ENCODE measurements around the gene EFNA5.

DNA sequence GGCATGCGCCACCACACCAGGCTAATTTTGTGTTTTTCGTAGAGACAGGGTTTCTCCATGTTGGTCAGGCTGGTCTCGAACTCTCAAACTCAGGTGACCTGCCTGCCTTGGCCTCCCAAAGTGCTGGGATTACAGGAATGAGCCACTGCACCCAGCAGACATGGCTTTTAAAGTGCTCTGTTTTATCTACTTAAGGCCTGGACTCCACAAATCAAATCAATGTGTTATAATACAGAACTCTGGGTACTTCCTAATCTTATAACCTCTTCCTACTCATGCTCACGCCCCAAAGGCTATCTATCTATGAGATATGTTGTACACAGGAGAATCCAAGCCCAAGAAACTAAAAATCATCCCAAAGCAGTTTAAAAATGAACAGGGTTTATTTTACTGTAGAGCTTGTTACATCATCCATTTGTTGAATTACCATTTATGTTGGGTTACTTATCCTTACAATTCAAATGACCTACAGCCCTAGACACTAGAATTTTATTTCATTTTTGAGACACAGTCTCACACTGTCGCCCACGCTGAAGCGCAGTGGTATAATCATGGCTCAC, 155.1 kb downstream of the EFNA5 start:
- TF ChIP-seq, protein P1, sequence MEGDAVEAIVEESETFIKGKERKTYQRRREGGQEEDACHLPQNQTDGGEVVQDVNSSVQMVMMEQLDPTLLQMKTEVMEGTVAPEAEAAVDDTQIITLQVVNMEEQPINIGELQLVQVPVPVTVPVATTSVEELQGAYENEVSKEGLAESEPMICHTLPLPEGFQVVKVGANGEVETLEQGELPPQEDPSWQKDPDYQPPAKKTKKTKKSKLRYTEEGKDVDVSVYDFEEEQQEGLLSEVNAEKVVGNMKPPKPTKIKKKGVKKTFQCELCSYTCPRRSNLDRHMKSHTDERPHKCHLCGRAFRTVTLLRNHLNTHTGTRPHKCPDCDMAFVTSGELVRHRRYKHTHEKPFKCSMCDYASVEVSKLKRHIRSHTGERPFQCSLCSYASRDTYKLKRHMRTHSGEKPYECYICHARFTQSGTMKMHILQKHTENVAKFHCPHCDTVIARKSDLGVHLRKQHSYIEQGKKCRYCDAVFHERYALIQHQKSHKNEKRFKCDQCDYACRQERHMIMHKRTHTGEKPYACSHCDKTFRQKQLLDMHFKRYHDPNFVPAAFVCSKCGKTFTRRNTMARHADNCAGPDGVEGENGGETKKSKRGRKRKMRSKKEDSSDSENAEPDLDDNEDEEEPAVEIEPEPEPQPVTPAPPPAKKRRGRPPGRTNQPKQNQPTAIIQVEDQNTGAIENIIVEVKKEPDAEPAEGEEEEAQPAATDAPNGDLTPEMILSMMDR (IDR thresholded peaks at IDR 0.05) = no peak
- TF ChIP-seq POLR2A (IDR thresholded peaks at IDR 0.05) (no peak), POLR2AphosphoS5 (IDR thresholded peaks at IDR 0.05) (no peak)

All from gastroesophageal sphincter (tissue), 3 donors.